Measurements from ENCODE around the gene TADA3. TPM values are rescaled to one million over a fixed set of nuclear protein-coding genes. Genes with fewer than 3 reads are reported as not detected.

Gene TADA3
- total and polyA plus RNA-seq, 8 donors: 13.2 to 29.1 (median 20.1) TPM

- H3K27me3 ChIP-seq: no peaks in the 10 kb centered on the region
- TF ChIP-seq CTCF (IDR thresholded peaks at IDR 0.05): no peak
- WGBS, 2 donors: 90 to 96% methylated on average over 13 of the region's 13 CpGs
- no peak overlapping the region for H3K27ac ChIP-seq
- peaks cover 0 to 4% (median 0%) of the 10 kb centered on the region in 3 donors for H3K4me1 ChIP-seq
- H3K9me3 ChIP-seq: no peaks in the 10 kb centered on the region
- DNase-seq (no peak), FAIRE-seq (no peak), ATAC-seq (no peak)
- no peak overlapping the region for H3K4me3 ChIP-seq
- peaks cover 24 to 84% (median 47%) of the 10 kb centered on the region in 3 donors for H3K36me3 ChIP-seq
- intact Hi-C loops (cut with DNase I): no loop called here
These were observed 48.1 kb downstream of the TADA3 start for GRCh38 chr3:9744162-9744561.

- 96% methylated on average over 18 of the region's 18 CpGs for WGBS, 2 donors
- Histone ChIP-seq H3K27me3 (no peaks in the 10 kb centered on the region), H3K9me3 (no peaks in the 10 kb centered on the region), H3K4me3 (no peak overlapping the region), H3K27ac (no peak overlapping the region), H3K4me1 (no peaks in the 10 kb centered on the region), H3K36me3 (peaks cover 24 to 89% (median 51%) of the 10 kb centered on the region in 3 donors)
- no peak for TF ChIP-seq CTCF (IDR thresholded peaks at IDR 0.05)
- no peak for ATAC-seq
- no peak for DNase-seq
- intact Hi-C loops (cut with DNase I): no loop called here
- no peak for FAIRE-seq
These were observed 48.7 kb downstream of the TADA3 start for GRCh38 chr3:9743548-9743947.

GRCh38 chr3:9742560-9742959 is 49.7 kb downstream of the TADA3 start:
- FAIRE-seq: no peak
- no peak for ATAC-seq
- Histone ChIP-seq H3K4me1 (no peaks in the 10 kb centered on the region), H3K9me3 (no peaks in the 10 kb centered on the region), H3K36me3 (peaks cover 24 to 98% (median 51%) of the 10 kb centered on the region in 3 donors), H3K27me3 (no peaks in the 10 kb centered on the region), H3K27ac (no peak overlapping the region), H3K4me3 (no peak overlapping the region)
- DNase-seq: no peak
- intact Hi-C loops (cut with DNase I): no loop called here
- TF ChIP-seq CTCF (IDR thresholded peaks at IDR 0.05): no peak
- 97 to 100% methylated on average over 1 of the region's 1 CpG for WGBS, 2 donors

GRCh38 chr3:9739181-9739580 is 53.1 kb downstream of the TADA3 start:
- no peak for TF ChIP-seq CTCF (IDR thresholded peaks at IDR 0.05)
- intact Hi-C loops (cut with DNase I): no loop called here
- no peak for ATAC-seq
- 90 to 95% methylated on average over 15 of the region's 15 CpGs for WGBS, 2 donors
- FAIRE-seq: no peak
- H3K4me3 ChIP-seq: no peak overlapping the region
- no peak overlapping the region for H3K27ac ChIP-seq
- H3K4me1 ChIP-seq: no peaks in the 10 kb centered on the region
- no peak for DNase-seq
- no peaks in the 10 kb centered on the region for H3K9me3 ChIP-seq
- H3K27me3 ChIP-seq: no peaks in the 10 kb centered on the region
- peaks cover 24 to 70% (median 35%) of the 10 kb centered on the region in 3 donors for H3K36me3 ChIP-seq

GRCh38 chr3:9736831-9737230 is 55.4 kb downstream of the TADA3 start:
- 48 to 49% methylated on average over 2 of the region's 2 CpGs for WGBS, 2 donors
- H3K27me3 ChIP-seq: no peaks in the 10 kb centered on the region
- peaks cover 0 to 14% (median 8%) of the 10 kb centered on the region in 3 donors for H3K4me1 ChIP-seq
- no peaks in the 10 kb centered on the region for H3K9me3 ChIP-seq
- H3K27ac ChIP-seq: no peak overlapping the region
- ATAC-seq (no peak), DNase-seq (no peak), FAIRE-seq (no peak)
- no peak for TF ChIP-seq CTCF (IDR thresholded peaks at IDR 0.05)
- H3K36me3 ChIP-seq: peaks cover 11 to 47% (median 12%) of the 10 kb centered on the region in 3 donors
- no peak overlapping the region for H3K4me3 ChIP-seq
- intact Hi-C loops (cut with DNase I): no loop called here
